ENCODE results near the gene NIPAL3.

GRCh38 chr1:24391882-24392603 lies 23.6 kb upstream of the NIPAL3 start:
- TF ChIP-seq SUZ12 (IDR thresholded peaks at IDR 0.05), result no peak
- no peak for TF ChIP-seq FOXM1 (IDR thresholded peaks at IDR 0.05; ENCODE audit: borderline replicate concordance)
- no peak for TF ChIP-seq CTBP1 (IDR thresholded peaks at IDR 0.05; ENCODE audit: borderline replicate concordance)
- no peak for TF ChIP-seq FOXK2 (IDR thresholded peaks at IDR 0.05)
- TF ChIP-seq L3MBTL2 (conservative IDR thresholded peaks at IDR 0.05), result no peak
- no peak for TF ChIP-seq ELF4 (IDR thresholded peaks at IDR 0.05)
- no peak for TF ChIP-seq ARNT (IDR thresholded peaks at IDR 0.05)
- TF ChIP-seq TARDBP (IDR thresholded peaks at IDR 0.05), result no peak
